HG03439 (cell line): Measurements from ENCODE around the gene USP22.
A peak's percentile ranks its signal among the peaks of the same experiment; 100 is the strongest.
"Not testable (repeated sequence)": the region's sequence is repeated elsewhere in the genome, so short reads cannot be mapped to it uniquely, and the experiment has no call there.

Experiments
- ATAC-seq: cut with Tn5 transposase; IDR thresholded peaks from one replicate; pipeline ENCODE4 v1.9.1; 2021; ENCODE audit warnings: mild to moderate bottlenecking, moderate library complexity; ENCODE audit not compliant: unreplicated experiment

The USP22 gene

DNA sequence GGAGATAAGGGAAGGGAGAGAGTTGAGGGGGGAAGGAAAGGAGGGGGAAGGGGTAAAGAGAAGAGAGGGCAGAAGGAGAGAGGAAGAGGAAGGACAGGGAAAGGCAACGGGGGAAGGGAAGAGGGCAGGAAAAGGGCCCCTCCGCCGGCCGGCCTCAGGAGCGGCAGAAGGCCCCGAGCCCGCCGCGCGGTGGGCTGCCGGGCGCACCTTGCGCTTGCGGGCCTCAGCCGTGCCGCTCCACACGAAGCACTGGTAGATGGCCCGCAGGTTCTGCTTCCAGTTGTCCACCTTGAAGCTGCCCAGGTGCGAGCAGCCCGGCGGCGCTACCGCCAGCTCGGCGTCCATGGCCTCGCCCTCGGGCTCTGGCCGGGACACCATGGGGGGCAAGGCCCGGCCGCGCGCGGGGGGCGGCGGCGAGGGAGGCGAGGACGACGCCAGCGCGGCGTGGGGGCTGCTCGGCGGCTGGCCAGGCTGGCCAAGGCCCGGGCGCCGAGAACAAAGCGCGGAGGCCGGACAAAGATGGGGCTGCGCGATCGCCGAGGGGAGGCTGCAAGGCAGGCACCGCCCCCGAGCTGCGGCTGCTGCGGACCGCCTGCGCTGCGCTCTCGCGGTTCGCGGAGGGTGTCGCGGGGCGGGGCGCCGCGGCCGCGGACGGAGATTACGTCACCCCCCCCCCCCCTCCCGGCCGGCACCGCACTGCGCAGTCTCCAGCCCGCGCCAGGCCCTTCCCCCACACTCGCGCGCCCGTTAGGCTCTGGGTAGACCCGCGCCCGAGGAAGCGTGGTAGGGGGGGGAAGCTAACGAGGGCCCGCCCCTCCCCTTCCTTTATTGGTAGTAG lies at the start of gene USP22:
Gene USP22 (minus strand): TSS at position 554 of the 838 bp plus-strand sequence. CDS start 176 bp downstream, at position 378.
- ATAC-seq = peak; percentile 68

DNA sequence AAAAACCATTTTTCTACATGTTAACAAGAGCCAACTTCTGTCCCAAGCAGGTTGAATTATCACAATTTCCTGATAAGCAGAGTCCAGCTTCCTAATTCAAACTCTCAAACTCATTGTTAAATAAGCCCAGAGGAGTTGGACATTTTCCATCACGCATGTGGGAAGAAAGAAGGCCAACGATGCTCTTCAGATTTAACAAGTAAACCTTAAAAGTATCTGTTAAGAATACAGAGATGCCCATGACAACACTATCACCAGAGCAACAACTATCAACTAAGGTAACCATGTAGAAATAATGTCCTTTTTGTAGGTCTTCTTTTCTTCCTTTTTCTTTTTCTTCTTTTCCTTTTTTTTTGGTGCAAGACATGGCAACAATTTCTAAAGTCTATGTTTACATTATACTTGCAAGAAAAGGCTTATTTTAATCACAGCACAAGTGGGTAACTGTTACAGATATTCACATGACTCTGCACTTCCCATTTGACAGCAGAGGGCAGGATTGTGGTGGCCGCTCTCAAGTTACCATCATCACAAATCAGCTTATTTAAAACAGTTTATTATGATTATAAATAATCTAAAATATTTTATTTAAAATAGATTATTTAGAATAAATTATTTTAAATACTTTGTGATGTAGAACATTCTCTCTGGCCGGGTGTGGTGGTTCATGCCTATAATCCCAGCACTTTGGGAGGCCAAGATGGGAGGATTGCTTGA lies 48.2 kb upstream of the USP22 start:
- no peak for ATAC-seq

DNA sequence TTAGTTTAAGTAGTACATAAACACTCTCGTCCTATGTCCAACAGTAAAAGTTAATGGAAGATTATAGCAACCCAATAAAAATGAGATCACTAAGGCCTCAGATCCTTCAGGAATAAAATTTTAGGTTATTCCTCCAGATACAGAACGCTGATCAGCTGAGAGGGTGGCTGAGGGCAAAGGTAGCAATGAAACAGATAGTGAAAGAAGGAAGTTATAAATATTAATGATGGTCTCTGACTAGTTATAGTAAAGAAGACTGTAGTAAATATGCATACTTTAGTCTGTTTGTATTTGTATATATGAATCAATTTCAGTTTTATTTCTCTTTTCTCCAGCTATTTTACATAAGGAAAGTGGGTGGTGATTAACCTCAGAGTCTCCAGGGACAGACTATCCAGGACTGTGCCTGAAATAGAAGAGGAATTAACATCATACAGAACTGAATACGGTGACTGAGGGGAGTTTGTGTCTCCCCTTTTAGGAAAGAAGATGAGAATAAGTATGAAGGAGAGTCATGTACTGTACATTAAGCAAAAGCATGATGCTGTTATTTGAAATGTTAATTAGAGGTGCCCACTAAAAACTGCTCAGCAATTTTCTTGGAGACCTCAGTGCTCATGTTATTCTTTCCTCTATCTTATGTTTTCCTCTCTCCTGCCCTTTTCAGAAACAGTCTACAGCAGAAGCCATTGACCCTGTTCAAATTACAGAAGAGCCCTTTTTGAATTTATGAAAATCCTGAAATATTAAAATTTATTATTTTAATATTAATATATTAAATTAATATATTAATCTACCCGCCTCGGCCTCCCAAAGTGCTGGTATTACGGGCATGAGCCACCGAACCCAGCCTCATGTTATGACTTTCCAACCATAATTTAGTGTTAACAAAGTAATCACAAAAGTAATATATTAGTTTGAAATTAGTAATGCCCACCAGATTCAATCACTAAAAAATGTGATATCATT lies 47.4 kb upstream of the USP22 start:
- no peak for ATAC-seq

DNA sequence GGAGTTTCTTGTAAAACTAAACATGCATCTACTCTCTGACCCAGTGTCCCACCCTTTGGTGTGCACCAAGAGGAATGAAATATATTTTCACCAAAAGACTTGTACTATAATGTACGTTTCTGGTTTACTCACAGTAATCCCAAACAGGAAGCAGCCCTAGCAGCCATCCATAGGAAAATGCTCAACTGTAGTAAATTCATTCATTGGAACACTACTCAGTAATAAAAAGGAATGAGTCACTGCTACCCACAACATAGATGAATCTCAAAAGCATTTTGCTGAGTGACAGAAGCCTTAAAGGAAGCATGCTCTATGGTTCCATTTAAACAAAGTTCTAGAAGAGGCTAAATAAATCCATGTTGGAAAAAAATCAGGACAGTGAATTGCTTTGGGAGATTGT lies 46.3 kb upstream of the USP22 start:
- ATAC-seq = no peak

DNA sequence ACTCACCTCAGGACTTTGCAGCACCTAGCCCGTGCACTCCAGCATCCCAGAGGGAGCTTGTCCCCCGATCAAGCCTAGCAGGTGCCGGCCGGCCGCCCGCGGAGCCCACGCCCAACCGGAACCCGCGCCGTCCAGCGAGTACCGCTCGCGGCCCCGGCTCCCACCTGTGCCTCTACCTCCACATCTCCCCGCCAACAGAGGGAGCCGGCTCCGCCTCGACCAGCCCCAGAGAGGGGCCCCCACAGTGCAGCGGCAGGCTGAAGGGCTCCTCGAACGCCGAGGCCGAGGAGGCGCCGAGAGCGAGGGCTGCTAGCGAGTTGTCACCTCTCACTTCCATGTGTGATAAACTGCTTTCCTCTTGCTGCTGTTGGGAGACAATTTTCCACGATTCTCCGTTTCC lies 42.9 kb upstream of the USP22 start:
- no peak for ATAC-seq

DNA sequence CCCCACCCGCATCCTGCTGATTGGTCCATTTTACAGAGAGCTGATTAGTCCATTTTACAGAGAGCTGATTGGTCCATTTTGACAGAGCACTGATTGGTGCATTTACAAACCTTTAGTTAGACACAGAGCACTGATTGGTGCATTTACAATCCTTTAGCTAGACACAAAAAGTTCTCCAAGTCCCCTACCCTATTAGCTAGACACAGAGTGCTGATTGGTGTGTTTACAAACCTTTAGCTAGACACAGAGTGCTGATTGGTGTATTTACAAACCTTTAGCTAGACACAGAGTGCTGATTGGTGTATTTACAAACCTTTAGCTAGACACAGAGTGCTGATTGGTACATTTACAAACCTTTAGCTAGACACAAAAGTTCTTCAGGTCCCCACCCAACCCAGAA lies 42.5 kb upstream of the USP22 start:
- not testable (repeated sequence) for ATAC-seq

DNA sequence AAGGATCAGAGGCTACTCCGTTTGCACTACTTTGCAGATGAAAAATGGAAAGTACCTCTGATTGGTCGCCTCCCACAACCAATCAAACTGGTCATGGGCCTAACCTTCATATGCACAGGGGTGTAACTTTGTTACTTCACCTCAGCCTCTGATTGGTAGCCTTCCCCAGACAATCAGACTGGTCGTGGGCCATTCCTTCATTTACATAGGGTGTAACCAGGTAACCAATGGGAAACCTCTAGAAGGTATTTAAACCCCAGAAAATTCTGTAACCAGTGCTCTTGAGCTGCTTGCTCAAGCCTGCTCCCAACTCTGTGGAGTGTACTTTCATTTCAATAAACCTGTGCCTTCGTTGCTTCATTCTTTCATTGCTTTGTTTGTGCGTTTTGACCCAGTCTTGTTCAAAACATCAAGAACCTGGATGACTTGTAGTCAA lies 39.2 kb upstream of the USP22 start:
- no peak for ATAC-seq

DNA sequence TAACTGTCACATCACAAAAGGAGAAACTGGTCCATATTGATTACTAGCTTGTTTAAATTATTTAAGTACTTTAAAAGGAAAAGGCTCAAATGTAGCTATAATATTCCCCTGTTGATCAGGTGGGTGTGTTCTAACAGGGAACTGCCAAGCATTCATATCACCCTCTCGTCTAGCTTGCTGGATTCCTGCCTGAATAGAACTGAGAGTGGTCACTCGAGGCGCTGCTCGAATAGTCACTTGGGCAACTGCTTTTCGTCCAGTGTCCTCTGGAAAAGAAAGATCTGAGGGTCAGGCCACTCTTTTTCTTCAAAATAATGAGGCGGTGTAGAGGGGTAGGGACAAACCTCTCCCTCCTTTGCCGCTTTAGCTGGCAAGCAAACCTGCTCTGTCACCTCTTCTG lies 36.4 kb upstream of the USP22 start:
- no peak for ATAC-seq

DNA sequence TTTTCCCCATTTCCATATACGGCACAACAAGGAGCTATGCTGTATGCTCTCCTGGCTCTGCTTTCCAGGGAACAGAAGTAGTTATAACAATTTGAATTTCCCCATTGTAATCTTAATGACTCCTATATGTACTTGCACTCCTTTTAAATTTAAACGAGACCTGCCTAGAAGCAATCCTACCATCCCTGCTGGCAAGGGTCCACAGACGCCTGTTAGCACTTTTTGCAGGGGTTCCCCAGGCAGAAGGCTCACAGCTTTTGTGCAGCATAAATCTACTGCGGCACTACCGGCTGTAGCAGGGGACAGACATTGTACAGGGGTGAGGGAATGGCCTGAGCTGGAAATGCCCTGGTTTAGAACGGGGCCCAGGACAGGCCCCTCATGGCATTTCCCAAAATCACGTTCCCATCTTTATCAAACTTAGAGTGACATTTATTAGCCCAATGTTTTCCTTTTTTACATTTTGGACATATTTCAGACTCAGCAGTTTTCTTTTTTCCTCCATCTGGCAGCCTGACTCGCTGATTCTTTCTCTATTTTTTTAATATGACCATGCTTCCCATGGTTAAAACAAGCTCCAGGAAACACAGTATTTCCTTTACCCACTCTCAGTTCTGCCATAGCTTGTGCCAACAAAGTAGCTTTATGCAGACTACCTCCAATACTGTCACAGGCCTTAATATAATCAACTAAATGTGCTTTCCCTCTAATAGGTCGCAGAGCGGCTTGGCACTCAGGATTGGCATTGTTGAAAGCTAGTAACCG lies 35.4 kb upstream of the USP22 start:
- no peak for ATAC-seq

DNA sequence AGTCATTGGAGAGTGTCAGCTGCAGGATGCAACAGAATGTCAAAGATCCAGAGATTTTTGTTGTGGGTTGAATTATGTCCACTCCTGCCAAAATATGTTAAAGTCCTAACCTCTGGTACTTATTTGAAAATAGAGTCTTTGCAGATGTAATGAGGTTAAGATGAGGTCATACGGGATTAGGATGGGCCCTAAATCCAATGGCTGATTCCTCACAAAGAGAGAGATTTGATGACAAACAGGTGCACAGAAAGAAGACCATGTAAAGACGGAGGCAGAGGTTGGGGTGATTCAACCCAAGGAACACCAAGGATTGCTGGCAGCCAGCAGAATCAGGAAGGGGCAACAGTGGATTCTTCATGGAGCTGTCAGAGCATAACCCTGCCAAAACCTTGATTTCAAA lies 34.5 kb upstream of the USP22 start:
- ATAC-seq = no peak

DNA sequence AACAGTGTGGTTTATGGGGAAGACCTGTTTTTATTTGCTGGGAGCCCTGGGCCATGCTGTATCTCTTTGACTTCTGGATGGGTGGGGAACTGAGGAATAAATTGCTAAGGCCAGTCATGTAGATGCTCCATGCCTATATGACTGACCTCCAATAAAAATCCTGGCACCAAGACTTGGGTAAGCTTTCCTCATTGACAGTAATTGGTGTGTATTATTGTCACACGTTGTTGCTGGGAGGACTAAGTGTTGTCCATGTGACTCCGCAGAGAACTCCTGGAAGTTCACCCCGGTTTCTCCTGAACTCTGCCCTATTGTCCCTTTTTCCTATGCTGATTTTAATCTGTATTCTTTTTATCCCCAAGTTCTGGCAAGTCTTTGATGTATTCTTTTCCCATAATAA lies 33.4 kb upstream of the USP22 start:
- no peak for ATAC-seq

DNA sequence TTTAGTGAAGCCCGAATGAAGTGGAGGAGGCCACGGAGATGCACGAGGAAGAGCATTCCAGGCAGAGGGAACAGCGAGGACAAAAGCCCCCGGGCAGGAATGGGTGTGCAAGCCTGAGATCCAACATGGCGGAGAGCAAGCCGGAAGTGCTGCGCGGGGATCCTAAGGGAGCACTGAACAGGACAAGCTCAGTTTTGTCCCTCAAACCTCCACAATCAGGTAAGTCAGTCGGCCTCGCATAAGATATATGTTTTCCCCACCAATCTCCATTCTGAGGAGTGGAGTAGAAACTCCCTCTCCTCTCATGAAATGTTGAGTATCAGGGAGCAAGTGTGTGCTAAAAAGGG lies 32.9 kb upstream of the USP22 start:
- ATAC-seq = no peak

DNA sequence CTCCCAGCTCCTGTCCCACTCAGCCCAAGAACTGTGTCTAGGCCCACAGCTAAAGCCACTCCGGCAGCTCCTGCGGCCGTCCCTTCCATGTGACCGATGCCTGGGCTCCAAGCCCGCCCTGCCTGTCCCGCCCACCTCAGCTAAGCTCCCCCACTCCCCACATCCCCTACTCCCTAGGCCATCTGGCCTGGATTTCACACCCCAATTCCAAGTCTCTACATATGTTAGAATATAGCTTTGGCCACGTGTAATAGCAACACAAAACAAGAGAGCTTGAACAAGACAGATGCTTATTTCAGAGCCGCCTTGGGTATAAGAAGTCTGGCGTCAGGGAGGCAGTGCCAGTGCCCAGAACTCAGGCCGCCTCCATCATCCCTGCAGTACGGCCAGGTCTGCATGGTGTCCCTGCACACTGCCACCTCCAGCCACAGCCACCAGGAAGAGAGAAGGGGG lies 30.0 kb upstream of the USP22 start:
- no peak for ATAC-seq

DNA sequence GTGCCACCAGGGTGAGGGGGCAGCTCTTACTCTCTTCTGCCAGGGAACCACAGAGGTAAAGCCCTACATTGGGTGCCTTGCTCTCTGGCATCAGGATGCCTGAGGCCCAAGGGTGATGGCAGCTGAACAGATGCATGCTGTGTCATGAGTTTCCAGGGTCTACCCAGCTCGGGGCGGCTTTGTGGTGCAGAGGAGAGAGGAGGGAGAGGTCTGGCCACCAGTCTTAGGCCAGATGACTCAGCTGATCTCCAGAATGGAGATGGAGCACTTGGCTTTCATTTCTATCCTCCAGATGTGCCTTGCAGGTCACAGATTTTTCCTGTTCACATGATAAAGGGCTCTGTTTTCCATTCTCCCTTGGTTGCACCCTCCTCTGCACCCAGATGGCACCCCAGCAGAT lies 23.6 kb upstream of the USP22 start:
- ATAC-seq = no peak

DNA sequence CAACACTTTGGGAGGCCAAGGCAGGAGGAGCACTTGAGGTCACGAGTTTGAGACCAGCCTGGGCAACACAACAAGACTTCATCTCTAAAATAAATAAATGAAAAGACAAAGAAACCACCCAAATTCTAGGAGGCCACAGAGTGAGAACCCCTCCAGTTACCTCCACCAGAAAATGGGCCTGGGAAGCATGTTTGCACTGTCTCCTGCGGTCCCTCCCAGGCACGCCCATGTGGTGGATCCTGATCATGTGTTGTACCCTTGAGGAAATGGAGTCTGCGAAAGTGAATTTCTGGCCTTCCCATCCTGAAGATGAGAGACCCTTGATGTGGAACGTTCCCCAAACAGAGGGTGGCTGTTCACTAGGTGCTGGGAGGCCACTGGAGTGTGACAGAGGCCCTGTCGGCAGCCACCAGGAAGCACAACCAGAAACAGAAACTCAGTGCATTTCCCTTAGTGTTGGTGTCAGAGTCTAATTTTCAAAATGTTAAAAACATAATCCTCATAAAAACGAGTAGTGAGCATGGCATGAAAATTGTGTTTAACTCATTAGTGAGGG lies 19.2 kb upstream of the USP22 start:
- peak; percentile 59 for ATAC-seq

DNA sequence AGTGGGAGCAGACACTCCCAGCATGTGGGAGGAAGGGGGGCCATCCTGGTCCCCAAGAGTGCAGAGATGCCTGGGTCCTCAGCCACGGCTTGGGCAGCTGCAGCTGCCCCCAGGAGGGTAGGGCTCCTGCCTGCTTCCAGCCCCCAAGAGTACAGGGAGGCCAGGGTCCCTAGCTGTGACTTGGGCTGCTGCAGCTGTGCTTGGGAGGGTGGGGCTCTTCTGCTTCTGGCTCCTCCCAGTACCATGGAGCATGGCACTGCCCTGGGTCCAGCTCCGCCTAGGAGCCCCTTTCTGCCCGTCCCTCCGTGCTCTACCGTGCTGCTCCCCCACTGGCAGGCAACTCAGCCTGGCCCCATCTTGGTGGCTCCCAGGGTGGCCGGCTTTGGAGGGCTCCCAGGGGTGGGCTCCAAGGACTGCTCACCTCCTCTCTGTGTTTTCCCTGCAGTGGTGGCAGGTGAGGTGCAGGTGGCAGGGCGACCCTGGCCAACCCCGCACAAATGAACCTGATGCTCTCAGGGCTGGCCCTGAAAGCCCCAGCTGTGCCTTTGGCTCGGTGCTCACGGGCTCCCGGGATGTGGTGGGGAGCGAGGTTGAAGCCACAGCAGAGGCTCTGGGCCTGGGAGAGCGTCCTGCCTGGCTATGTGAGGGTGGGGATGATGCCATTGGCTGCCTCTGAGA lies 18.5 kb upstream of the USP22 start:
- no peak for ATAC-seq

DNA sequence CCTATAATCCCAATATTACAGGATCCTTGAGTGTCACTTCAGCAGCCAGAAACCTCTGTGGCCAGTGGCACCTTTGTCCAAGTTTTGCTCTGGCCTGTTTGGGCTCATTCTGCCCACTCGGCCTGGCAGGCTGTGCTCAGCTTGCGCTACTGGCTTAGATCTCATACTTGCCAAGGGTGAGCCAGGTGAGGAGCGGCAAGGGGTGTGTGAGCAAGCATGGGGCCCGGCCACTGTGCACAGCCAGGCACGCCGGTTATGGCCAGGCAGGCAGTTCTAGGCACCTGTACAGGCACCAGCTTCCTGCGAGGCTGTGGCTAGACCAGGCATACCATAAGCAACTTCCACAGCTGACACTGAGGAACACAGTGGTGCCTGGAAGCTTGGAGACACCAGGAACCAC lies 16.9 kb upstream of the USP22 start:
- no peak for ATAC-seq

DNA sequence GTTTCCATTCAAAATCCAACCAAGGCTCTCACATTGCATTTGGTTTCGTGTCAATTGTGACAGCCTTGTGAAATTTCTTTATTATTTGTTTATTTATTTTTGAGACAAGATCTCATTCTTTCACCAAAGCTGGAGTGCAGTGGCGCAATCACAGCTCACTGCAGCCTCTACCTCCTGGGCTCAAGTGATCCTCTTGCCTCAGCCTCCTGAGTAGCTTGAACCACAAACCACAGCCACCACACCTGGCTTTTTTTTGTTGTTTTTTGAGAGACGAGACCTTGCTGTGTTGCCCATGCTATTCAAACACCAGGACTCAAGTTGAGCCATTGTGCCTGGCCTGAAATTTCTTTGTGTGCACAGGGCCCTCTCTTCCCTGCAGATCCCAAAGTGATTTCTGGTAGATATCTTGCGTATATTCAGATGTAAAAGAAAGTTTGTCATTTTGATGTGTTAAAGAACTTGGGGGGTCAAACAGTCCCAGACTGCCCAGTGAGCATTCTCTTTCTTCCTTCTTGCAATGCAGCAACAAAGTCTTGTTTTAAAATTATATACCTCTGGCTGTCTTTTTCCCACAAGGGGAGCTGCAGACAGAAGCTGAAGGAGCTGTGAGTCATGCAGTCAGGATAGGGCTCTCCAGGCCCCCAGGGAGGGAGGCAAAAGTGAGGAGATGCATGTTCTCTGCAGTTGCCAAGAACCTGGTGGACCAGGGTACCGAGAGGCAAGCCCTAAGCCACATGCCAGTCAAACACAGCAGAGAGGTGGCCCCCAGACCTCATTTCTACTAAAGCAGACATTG lies 15.5 kb upstream of the USP22 start:
- ATAC-seq = no peak

DNA sequence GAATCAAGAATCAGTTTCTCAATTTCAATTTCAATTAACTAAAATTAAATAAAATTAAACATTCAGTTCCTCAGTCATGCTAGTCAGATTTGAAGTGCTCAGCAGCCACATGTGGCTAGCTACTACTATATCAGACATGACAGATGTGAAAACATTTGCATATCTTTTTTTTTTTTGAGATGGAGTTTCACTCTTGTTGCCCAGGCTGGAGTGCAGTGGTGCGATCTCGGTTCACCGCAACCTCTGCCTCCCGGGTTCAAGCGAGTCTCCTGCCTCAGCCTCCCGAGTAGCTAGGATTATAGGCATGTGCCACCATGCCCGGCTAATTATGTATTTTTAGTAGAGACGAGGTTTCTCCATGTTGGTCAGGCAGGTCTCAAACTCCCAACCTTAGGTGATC lies 10.2 kb upstream of the USP22 start:
- ATAC-seq = peak; percentile 66
